ENCODE measurements around the gene RANBP3. TPM values are rescaled to one million over a fixed set of nuclear protein-coding genes. Genes with fewer than 3 reads are reported as not detected.

The RANBP3 gene
- total RNA-seq, 1 donor from 2014 or later = 76.1 TPM

- H3K4me3 ChIP-seq (ENCODE audit: low read depth, low read length) = peak overlapping the region; percentile 65
- H3K27me3 ChIP-seq (ENCODE audit: control insufficient read depth, insufficient read depth, low read length) = no peaks in the 10 kb centered on the region
- H3K36me3 ChIP-seq (ENCODE audit: control insufficient read depth, insufficient read depth, low read length) = no peaks in the 10 kb centered on the region
- DNase-seq (ENCODE audit: low read depth) = no peak
- no peak for TF ChIP-seq CTCF (IDR thresholded peaks at IDR 0.05; ENCODE audit: insufficient read depth, low read length, poor library complexity, severe bottlenecking)
Observed at GRCh38 chr19:5978606-5979552, 939 bp upstream of the RANBP3 start.

DNA sequence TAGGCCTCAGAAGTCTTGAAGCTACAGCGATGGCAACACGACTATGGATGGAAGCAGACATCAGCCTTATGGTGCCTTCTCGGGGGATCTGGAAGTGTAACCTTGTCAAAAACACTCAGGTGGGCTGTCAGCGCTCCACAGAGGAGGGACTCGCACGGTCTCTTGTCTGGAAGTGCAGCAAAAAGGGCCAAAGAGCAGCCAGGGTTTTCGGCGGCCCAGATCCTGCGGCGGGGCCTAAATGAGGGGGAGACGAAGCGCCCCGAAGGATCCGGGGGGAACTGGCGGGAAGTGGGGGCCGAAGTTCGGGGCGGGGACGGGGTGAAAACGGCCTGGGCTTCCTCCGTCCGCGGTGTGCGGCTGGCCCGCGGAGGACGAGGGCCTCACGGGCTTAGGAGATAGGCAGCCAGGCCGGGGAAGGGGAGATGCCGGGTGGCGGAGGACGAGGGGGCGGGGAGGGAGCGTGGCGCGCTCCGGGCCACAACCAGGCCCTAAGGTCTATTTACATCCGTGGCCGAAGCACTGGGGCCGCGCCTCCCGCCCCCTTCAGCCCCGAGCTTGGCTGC is 637 bp downstream of the RANBP3 start:
- no peaks in the 10 kb centered on the region for H3K27me3 ChIP-seq (ENCODE audit: control insufficient read depth, insufficient read depth, low read length)
- no peak for DNase-seq (ENCODE audit: low read depth)
- no peaks in the 10 kb centered on the region for H3K36me3 ChIP-seq (ENCODE audit: control insufficient read depth, insufficient read depth, low read length)
- peak overlapping the region; percentile 93 for H3K4me3 ChIP-seq (ENCODE audit: low read depth, low read length)
- TF ChIP-seq CTCF (IDR thresholded peaks at IDR 0.05; ENCODE audit: insufficient read depth, low read length, poor library complexity, severe bottlenecking) = no peak

DNA sequence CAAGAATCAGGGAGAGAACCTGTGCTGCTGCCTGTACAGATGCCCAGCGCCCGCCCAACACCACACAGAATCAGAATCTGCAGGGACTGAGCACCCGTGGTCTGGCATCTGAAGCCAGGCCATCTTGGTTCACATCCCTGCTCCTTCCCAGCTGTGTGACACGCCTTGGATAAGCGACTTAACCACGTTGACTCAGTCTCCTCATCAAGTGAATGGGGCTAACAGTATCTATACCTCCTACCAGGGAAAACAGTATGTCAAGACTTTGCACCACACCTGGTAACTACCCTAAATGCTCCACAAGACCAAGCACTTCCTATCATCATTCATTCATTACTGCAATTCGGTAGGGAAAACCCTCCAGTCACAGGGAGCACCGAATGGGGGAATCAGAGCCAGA is 1.2 kb downstream of the RANBP3 start:
- Histone ChIP-seq H3K36me3 (ENCODE audit: control insufficient read depth, insufficient read depth, low read length) (no peaks in the 10 kb centered on the region), H3K4me3 (ENCODE audit: low read depth, low read length) (peak overlapping the region; percentile 93), H3K27me3 (ENCODE audit: control insufficient read depth, insufficient read depth, low read length) (no peaks in the 10 kb centered on the region)
- no peak for TF ChIP-seq CTCF (IDR thresholded peaks at IDR 0.05; ENCODE audit: insufficient read depth, low read length, poor library complexity, severe bottlenecking)
- no peak for DNase-seq (ENCODE audit: low read depth)

GRCh38 chr19:5975388-5975728 is 2.6 kb downstream of the RANBP3 start:
- H3K36me3 ChIP-seq (ENCODE audit: control insufficient read depth, insufficient read depth, low read length) = no peaks in the 10 kb centered on the region
- no peak overlapping the region for H3K4me3 ChIP-seq (ENCODE audit: low read depth, low read length)
- H3K27me3 ChIP-seq (ENCODE audit: control insufficient read depth, insufficient read depth, low read length) = no peaks in the 10 kb centered on the region
- DNase-seq (ENCODE audit: low read depth) = no peak
- TF ChIP-seq CTCF (IDR thresholded peaks at IDR 0.05; ENCODE audit: insufficient read depth, low read length, poor library complexity, severe bottlenecking) = no peak

GRCh38 chr19:5974721-5975387 is 3.1 kb downstream of the RANBP3 start:
- no peak overlapping the region for H3K4me3 ChIP-seq (ENCODE audit: low read depth, low read length)
- H3K36me3 ChIP-seq (ENCODE audit: control insufficient read depth, insufficient read depth, low read length) = no peaks in the 10 kb centered on the region
- no peaks in the 10 kb centered on the region for H3K27me3 ChIP-seq (ENCODE audit: control insufficient read depth, insufficient read depth, low read length)
- TF ChIP-seq CTCF (IDR thresholded peaks at IDR 0.05; ENCODE audit: insufficient read depth, low read length, poor library complexity, severe bottlenecking) = no peak
- no peak for DNase-seq (ENCODE audit: low read depth)
